K562 (cell line): ENCODE measurements around the gene PNPLA1. TPM values are rescaled to one million over a fixed set of nuclear protein-coding genes. Genes with fewer than 3 reads are reported as not detected.
A peak's percentile ranks its signal among the peaks of the same experiment; 100 is the strongest.

Experiments used
- CBX8 ChIP-seq: fragments of 200-600 bp; sonication (generic); IDR thresholded peaks from 2 replicates; pipeline ENCODE4 v1.6.1; 2012; ENCODE audit warnings: borderline replicate concordance, mixed run types, low read depth, mild to moderate bottlenecking, moderate library complexity, mixed read lengths, low read length, control low read depth, inconsistent platforms; ENCODE audit not compliant: poor library complexity, severe bottlenecking; ENCODE audit errors: extremely low read depth
- ETV1 ChIP-seq: fragments of 450-650 bp; conservative IDR thresholded peaks from 2 replicates; pipeline ENCODE4 v1.6.1; 2016; ENCODE audit warnings: missing genetic modification characterization, control low read depth, low read depth, missing compliant biosample characterization
- KAT8 ChIP-seq: fragments of 450-650 bp; IDR thresholded peaks from 2 replicates; pipeline ENCODE4 v1.6.1; 2016; ENCODE audit warnings: low read depth, mild to moderate bottlenecking
- L3MBTL2 ChIP-seq: fragments of 450-650 bp; IDR thresholded peaks from 2 replicates; pipeline ENCODE4 v1.6.1; 2016; ENCODE audit warnings: mild to moderate bottlenecking, moderate library complexity
- SP1 ChIP-seq: sonication (generic); formaldehyde crosslinking; IDR thresholded peaks from 2 replicates; pipeline ENCODE4 v1.8.1; 2022; ENCODE audit warnings: mild to moderate bottlenecking, missing genetic modification reagents
- XRCC4 ChIP-seq: IDR thresholded peaks from one replicate; pipeline ENCODE4 v1.6.1; 2011; ENCODE audit not compliant: insufficient read depth, insufficient read length; ENCODE audit errors: extremely low read depth
- ZNF253 ChIP-seq: fragments of 250-450 bp; sonication (Bioruptor Pico); conservative IDR thresholded peaks from 2 replicates; pipeline ENCODE4 v1.6.1; 2021; ENCODE audit warnings: mild to moderate bottlenecking
- ZNF282 ChIP-seq: sonication (generic); formaldehyde crosslinking; IDR thresholded peaks from 2 replicates; pipeline ENCODE4 v1.8.1; 2023; ENCODE audit warnings: missing genetic modification reagents
- ZNF384 ChIP-seq: IDR thresholded peaks from 2 replicates; pipeline ENCODE4 v1.6.1; 2012; ENCODE audit warnings: low read depth, low read length, improper control_type of control experiment
- ZNF408 ChIP-seq: fragments of 250-450 bp; sonication (Bioruptor Pico); IDR thresholded peaks from 2 replicates; pipeline ENCODE4 v1.4.0; 2020; ENCODE audit warnings: low read depth, mild to moderate bottlenecking, moderate library complexity
- ZNF589 ChIP-seq: fragments of 200-800 bp; sonication (Bioruptor generic); IDR thresholded peaks from 2 replicates; pipeline ENCODE4 v1.6.1; 2016; ENCODE audit warnings: low read depth, missing genetic modification characterization, missing compliant biosample characterization
- polyA plus RNA-seq, 8 experiments: library from polyadenylated mRNA; depleted of rRNA in 4 of 8; stranded (reverse) in 5 of 8; unstranded in 3 of 8; fragments of >200 nt; fragmentation: Nextera tagmentation in 2 of 8; fragmentation: Illumina TruSeq in 1 of 8; extraction: Ambion mirVana in 2 of 8; extraction: Trizol in 1 of 8; gene quantifications; 2 replicates each; pipeline versions ENCODE4 v1.2.1 to v1.2.3, GENCODE V29; 2011 to 2014; ENCODE audit warnings: inconsistent platforms in 1 of 8, missing spikeins in 1 of 8
- total RNA-seq, 7 experiments: library from RNA; depleted of rRNA in 6 of 7; stranded (reverse); fragments of >200 nt in 6 of 7; fragmentation: Illumina TruSeq in 2 of 7; extraction: Trizol in 2 of 7; gene quantifications; 2 replicates each; pipeline versions ENCODE4 v1.2.1 to v1.2.3, GENCODE V29; 2011 to 2021; ENCODE audit warnings: low replicate concordance in 1 of 7
- TF ChIP-seq, protein P1 (sequence below): sonication (generic); formaldehyde crosslinking; IDR thresholded peaks from 2 replicates; pipeline ENCODE4 v1.8.1; 2023; ENCODE audit warnings: mild to moderate bottlenecking, missing genetic modification reagents, moderate library complexity
- TF ChIP-seq, protein P2 (sequence below): fragments of 450-650 bp; conservative IDR thresholded peaks from 2 replicates; pipeline ENCODE4 v1.6.1; 2016; ENCODE audit warnings: missing genetic modification characterization, low read depth, mild to moderate bottlenecking, missing compliant biosample characterization, moderate library complexity
- TF ChIP-seq, protein P3 (sequence below), 2 experiments: IDR thresholded peaks; 2 replicates each; pipeline ENCODE4 v1.6.1; 2011; ENCODE audit warnings: borderline replicate concordance in 1 of 2, control low read depth in 1 of 2, low read depth in 1 of 2, low read length in 1 of 2, mild to moderate bottlenecking in 1 of 2, mixed read lengths in 1 of 2, moderate library complexity in 1 of 2; ENCODE audit not compliant: insufficient read depth in 1 of 2, insufficient read length in 1 of 2, poor library complexity in 1 of 2, severe bottlenecking in 1 of 2; ENCODE audit errors: extremely low read depth in 1 of 2
- TF ChIP-seq, protein P4 (sequence below): sonication (generic); formaldehyde crosslinking; IDR thresholded peaks from 2 replicates; pipeline ENCODE4 v1.9.0; 2022; ENCODE audit warnings: mild to moderate bottlenecking, missing genetic modification reagents
- TF ChIP-seq, protein P5 (sequence below), 2 experiments: fragments of 450-650 bp in 1 of 2; sonication (generic) in 1 of 2; formaldehyde crosslinking in 1 of 2; IDR thresholded peaks in 1 of 2; conservative IDR thresholded peaks in 1 of 2; 2 replicates each; pipeline versions ENCODE4 v1.6.1 to v1.8.1; 2016 to 2023; ENCODE audit warnings: mild to moderate bottlenecking in 2 of 2, moderate library complexity in 2 of 2, inconsistent platforms in 1 of 2, missing genetic modification reagents in 1 of 2
- TF ChIP-seq, protein P6 (sequence below): fragments of 450-650 bp; IDR thresholded peaks from 2 replicates; pipeline ENCODE4 v1.7.1; 2018; ENCODE audit warnings: mild to moderate bottlenecking, low read depth; ENCODE audit not compliant: partially characterized antibody

Gene PNPLA1
- total and polyA plus RNA-seq, 9 of the 15 experiments (the other 6 are each of a cell fraction or from before 2014, with no cell fraction given) = 0.04 to 0.27 (median 0.13) TPM; not detected in 2

DNA sequence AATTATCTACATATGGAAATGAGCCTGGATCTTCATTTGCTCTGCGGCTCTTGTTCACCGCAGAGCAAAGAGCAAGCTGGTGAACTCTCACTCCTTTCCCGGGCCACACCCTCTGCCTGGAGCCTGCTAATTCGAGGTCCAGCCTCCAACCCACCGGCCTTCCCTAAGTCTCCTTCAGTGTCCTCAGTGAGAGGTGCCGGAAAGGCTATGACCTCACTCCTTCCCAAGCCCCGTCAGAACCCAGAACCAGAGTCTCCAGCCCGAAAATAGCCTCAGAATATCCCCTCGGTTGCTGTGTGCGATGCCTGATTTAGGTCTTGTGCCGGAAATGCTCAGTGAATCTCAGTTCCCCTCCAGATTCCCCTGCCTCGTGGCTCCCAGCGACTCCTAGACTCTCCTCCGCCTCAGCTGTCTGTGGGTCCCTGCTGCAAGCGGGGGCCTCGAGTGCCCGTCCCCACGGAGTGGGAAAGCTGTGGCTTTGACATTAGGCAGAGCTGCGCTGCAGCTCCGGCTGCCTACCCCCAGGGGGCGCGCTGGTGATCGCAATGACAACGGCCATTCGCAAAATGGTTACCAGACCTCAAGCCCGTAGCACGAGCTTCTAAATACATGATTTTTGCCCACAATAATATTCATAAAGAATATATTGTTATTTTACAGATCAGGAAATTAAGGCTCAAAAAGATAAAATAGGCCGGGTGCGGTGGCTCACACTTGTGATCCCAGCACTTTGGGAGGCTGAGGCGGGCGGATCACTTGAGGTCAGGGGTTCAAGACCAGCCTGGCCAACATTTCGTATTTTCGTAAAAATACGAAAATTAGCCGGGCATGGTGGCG, 71.0 kb downstream of the PNPLA1 start (continued):
- TF ChIP-seq, protein P1, sequence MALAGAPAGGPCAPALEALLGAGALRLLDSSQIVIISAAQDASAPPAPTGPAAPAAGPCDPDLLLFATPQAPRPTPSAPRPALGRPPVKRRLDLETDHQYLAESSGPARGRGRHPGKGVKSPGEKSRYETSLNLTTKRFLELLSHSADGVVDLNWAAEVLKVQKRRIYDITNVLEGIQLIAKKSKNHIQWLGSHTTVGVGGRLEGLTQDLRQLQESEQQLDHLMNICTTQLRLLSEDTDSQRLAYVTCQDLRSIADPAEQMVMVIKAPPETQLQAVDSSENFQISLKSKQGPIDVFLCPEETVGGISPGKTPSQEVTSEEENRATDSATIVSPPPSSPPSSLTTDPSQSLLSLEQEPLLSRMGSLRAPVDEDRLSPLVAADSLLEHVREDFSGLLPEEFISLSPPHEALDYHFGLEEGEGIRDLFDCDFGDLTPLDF = peak; percentile 23; the same call in 1 of the 2 replicates
- TF ChIP-seq ZNF253 (CRISPR knock-in tag) = no peak
- TF ChIP-seq ZNF589 (CRISPR knock-in tag) = no peak
- peak; percentile 21; the same call in 1 of the 2 replicates for TF ChIP-seq ZNF282
- TF ChIP-seq, protein P2, sequence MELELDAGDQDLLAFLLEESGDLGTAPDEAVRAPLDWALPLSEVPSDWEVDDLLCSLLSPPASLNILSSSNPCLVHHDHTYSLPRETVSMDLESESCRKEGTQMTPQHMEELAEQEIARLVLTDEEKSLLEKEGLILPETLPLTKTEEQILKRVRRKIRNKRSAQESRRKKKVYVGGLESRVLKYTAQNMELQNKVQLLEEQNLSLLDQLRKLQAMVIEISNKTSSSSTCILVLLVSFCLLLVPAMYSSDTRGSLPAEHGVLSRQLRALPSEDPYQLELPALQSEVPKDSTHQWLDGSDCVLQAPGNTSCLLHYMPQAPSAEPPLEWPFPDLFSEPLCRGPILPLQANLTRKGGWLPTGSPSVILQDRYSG (tag) = peak; percentile 80; the same call in 1 of the 2 replicates
- no peak for TF ChIP-seq CBX8
- TF ChIP-seq, protein P3, sequence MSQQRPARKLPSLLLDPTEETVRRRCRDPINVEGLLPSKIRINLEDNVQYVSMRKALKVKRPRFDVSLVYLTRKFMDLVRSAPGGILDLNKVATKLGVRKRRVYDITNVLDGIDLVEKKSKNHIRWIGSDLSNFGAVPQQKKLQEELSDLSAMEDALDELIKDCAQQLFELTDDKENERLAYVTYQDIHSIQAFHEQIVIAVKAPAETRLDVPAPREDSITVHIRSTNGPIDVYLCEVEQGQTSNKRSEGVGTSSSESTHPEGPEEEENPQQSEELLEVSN (IDR thresholded peaks at IDR 0.05; ENCODE audit: borderline replicate concordance in 1 of 2, extremely low read depth in 1 of 2, insufficient read depth in 1 of 2, insufficient read length in 1 of 2, low read depth in 1 of 2, low read length in 1 of 2, poor library complexity in 1 of 2, severe bottlenecking in 1 of 2) = peak; percentile 86 to 91
- peak; percentile 79 for TF ChIP-seq KAT8
- TF ChIP-seq, protein P4, sequence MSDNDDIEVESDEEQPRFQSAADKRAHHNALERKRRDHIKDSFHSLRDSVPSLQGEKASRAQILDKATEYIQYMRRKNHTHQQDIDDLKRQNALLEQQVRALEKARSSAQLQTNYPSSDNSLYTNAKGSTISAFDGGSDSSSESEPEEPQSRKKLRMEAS (CRISPR knock-in tag) = peak; percentile 78
- 0 out of 2 replicates have a peak, but pooled peaks have one; percentile 17 for TF ChIP-seq ZNF384
- TF ChIP-seq SP1 (CRISPR knock-in tag) = peak; percentile 33; the same call in 1 of the 2 replicates
- TF ChIP-seq ZNF408 (CRISPR knock-in tag) = no peak
- TF ChIP-seq, protein P5, sequence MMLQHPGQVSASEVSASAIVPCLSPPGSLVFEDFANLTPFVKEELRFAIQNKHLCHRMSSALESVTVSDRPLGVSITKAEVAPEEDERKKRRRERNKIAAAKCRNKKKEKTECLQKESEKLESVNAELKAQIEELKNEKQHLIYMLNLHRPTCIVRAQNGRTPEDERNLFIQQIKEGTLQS (IDR thresholded peaks at IDR 0.05) = peak; percentile 24; the same call in 1 of the 2 replicates
- TF ChIP-seq, protein P5 (CRISPR knock-in tag; conservative IDR thresholded peaks at IDR 0.05) = no peak; the same call in none of the 2 replicates
- TF ChIP-seq, protein P6, sequence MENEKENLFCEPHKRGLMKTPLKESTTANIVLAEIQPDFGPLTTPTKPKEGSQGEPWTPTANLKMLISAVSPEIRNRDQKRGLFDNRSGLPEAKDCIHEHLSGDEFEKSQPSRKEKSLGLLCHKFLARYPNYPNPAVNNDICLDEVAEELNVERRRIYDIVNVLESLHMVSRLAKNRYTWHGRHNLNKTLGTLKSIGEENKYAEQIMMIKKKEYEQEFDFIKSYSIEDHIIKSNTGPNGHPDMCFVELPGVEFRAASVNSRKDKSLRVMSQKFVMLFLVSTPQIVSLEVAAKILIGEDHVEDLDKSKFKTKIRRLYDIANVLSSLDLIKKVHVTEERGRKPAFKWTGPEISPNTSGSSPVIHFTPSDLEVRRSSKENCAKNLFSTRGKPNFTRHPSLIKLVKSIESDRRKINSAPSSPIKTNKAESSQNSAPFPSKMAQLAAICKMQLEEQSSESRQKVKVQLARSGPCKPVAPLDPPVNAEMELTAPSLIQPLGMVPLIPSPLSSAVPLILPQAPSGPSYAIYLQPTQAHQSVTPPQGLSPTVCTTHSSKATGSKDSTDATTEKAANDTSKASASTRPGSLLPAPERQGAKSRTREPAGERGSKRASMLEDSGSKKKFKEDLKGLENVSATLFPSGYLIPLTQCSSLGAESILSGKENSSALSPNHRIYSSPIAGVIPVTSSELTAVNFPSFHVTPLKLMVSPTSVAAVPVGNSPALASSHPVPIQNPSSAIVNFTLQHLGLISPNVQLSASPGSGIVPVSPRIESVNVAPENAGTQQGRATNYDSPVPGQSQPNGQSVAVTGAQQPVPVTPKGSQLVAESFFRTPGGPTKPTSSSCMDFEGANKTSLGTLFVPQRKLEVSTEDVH = no peak
- TF ChIP-seq ETV1 (tag) = peak; percentile 21
- TF ChIP-seq L3MBTL2 = peak; percentile 97
- TF ChIP-seq XRCC4 = no peak
